KMS-11 (cell line): ENCODE measurements around the gene SFI1.

ENCODE experiments used
- H2AFZ ChIP-seq: fragments of 200-600 bp; sonication (generic); 2 replicates; pipeline ENCODE4 v1.6.1; 2016; ENCODE audit warnings: antibody characterized with exemption, mixed run types, low read depth
- H3K27ac ChIP-seq: fragments of 200-600 bp; sonication (generic); 2 replicates; pipeline ENCODE4 v1.6.1; 2016; ENCODE audit warnings: mild to moderate bottlenecking, mixed run types
- H3K27me3 ChIP-seq: fragments of 200-600 bp; sonication (generic); 2 replicates; pipeline ENCODE4 v1.6.1; 2017; ENCODE audit warnings: mild to moderate bottlenecking, low read depth, mixed run types, moderate library complexity; ENCODE audit not compliant: insufficient read depth
- H3K36me3 ChIP-seq: fragments of 200-600 bp; sonication (generic); 2 replicates; pipeline ENCODE4 v1.6.1; 2017; ENCODE audit warnings: mild to moderate bottlenecking, mixed run types; ENCODE audit not compliant: insufficient read depth
- H3K4me1 ChIP-seq: fragments of 200-600 bp; sonication (generic); 2 replicates; pipeline ENCODE4 v1.6.1; 2016; ENCODE audit warnings: mild to moderate bottlenecking, low read depth, mixed run types; ENCODE audit not compliant: poor library complexity, severe bottlenecking
- H3K4me2 ChIP-seq: fragments of 200-600 bp; sonication (generic); 2 replicates; pipeline ENCODE4 v1.7.0; 2016; ENCODE audit warnings: mild to moderate bottlenecking, mixed run types
- H3K4me3 ChIP-seq: fragments of 200-600 bp; sonication (generic); IDR thresholded peaks from 2 replicates; pipeline ENCODE4 v1.6.1; 2017; ENCODE audit warnings: low read depth, low read length, mixed read lengths; ENCODE audit not compliant: insufficient read depth
- H3K79me2 ChIP-seq: fragments of 200-600 bp; sonication (generic); 2 replicates; pipeline ENCODE4 v1.6.1; 2016; ENCODE audit warnings: low read depth, mixed run types; ENCODE audit not compliant: insufficient read depth
- H3K9ac ChIP-seq: fragments of 200-600 bp; sonication (generic); 2 replicates; pipeline ENCODE4 v1.6.1; 2016; ENCODE audit warnings: mild to moderate bottlenecking, mixed run types
- H4K20me1 ChIP-seq: fragments of 200-600 bp; sonication (generic); 2 replicates; pipeline ENCODE4 v1.6.1; 2016; ENCODE audit warnings: mild to moderate bottlenecking, mixed run types; ENCODE audit not compliant: insufficient read depth
- TF ChIP-seq, protein P1 (sequence below): fragments of 200-600 bp; sonication (generic); conservative IDR thresholded peaks from 2 replicates; pipeline ENCODE4 v1.6.1; 2017; ENCODE audit warnings: low read depth, mild to moderate bottlenecking, antibody characterized with exemption, low read length, moderate library complexity, mixed read lengths

SFI1 gene

DNA sequence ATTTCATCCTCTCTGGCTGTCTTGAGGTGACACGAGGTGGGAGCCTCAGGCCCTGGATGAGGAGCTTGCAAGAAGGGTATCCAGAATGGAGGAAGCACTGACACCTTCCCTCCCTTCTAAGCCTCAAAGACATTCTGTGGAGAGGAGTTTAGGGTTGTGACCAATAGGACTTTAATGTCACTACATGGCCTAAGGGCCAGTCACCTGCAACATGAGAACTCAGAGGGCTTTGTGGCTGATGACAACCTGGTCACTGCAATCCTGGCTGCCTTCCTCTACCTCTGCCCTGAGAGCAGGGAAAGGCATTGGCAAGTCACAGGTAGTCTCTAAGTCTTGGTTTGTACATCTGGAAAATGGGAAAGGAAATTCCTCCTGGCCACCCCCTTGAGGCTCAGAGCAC, 132.0 kb downstream of the SFI1 start:
- Histone ChIP-seq H3K4me1 (peaks cover 7% of the 10 kb centered on the region), H4K20me1 (no peaks in the 10 kb centered on the region), H3K9ac (no peak overlapping the region)

DNA sequence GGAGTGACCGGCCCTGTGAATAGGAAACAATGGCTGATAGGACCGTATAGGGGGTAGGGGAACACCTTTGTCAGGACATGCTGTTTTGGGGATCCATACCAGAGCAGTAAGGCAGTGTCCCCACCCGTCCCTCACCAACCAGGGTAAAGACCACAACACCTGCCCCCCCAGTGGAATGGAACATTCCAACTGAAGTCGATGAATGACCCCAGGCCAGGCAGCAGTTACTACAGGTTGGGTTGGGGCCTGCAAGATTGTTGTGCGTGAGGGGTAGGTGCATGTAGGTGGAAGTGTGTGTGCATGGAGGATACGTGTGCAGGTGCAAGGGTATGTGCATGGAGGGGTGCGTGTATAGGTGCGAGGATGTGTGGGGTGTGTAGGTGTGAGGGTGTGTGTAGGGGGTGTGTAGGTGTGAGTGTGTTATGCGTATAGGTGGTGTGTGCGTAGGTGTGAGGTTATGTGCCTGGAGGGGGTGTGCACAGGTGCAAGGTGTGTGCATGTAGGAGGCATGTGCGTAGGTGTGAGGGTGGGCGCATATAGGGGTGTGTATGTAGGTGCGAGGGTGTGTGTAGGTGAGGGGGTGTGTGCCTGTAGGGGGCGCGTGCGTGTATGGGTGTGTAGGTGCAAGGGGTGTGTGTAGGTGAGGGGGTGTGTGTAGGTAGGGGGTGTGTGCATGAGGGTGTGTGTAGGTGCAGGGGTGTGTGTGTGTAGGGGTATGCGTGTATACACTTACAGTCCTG, 132.8 kb downstream of the SFI1 start:
- peaks cover 13% of the 10 kb centered on the region for H3K4me1 ChIP-seq
- H3K4me3 ChIP-seq: no peak overlapping the region
- peak overlapping the region; percentile 52; the same call in 1 of the 2 replicates for H3K4me2 ChIP-seq
- H3K9ac ChIP-seq: no peak overlapping the region; the same call in 1 of the 2 replicates
- H3K27ac ChIP-seq: no peak overlapping the region
- H3K79me2 ChIP-seq: peaks cover 43% of the 10 kb centered on the region
- H3K27me3 ChIP-seq: no peaks in the 10 kb centered on the region
- no peak overlapping the region for H2AFZ ChIP-seq
- H4K20me1 ChIP-seq: no peaks in the 10 kb centered on the region
- no peaks in the 10 kb centered on the region for H3K36me3 ChIP-seq
- TF ChIP-seq, protein P1, sequence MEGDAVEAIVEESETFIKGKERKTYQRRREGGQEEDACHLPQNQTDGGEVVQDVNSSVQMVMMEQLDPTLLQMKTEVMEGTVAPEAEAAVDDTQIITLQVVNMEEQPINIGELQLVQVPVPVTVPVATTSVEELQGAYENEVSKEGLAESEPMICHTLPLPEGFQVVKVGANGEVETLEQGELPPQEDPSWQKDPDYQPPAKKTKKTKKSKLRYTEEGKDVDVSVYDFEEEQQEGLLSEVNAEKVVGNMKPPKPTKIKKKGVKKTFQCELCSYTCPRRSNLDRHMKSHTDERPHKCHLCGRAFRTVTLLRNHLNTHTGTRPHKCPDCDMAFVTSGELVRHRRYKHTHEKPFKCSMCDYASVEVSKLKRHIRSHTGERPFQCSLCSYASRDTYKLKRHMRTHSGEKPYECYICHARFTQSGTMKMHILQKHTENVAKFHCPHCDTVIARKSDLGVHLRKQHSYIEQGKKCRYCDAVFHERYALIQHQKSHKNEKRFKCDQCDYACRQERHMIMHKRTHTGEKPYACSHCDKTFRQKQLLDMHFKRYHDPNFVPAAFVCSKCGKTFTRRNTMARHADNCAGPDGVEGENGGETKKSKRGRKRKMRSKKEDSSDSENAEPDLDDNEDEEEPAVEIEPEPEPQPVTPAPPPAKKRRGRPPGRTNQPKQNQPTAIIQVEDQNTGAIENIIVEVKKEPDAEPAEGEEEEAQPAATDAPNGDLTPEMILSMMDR: no peak

More for the DNA sequence above, 132.0 kb downstream of the SFI1 start:
- Histone ChIP-seq H3K4me2 (no peak overlapping the region), H3K36me3 (no peaks in the 10 kb centered on the region), H2AFZ (no peak overlapping the region), H3K27ac (no peak overlapping the region), H3K79me2 (peaks cover 43% of the 10 kb centered on the region), H3K27me3 (no peaks in the 10 kb centered on the region), H3K4me3 (no peak overlapping the region)
- TF ChIP-seq, protein P1: no peak

DNA sequence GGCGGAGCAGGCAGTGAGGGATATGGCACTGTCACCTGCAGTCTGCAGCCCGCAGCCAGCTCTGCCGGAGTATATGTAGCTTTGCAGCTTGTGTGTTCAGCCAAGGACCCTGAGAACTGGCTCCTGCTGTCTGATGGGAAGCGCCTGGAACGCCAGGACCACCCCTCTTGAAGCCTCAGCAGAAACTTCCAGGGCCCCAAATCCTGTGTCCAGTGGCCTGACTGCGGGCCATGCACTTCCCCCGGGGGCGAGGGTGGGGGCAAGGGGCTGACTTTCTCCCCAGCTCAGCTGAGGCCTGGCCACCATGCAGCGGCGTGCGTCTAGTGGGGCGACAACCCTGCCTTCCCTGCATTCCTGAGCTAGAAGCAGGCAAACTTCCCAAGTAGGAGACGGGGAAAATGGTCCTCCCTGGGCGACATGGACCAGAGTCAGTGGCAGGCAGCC, 133.4 kb downstream of the SFI1 start:
- Histone ChIP-seq H3K9ac (peak overlapping the region; percentile 97), H3K27ac (peak overlapping the region; percentile 81), H3K4me1 (peaks cover 14% of the 10 kb centered on the region), H3K4me2 (peak overlapping the region; percentile 52), H3K36me3 (no peaks in the 10 kb centered on the region), H3K27me3 (no peaks in the 10 kb centered on the region), H3K79me2 (peaks cover 42% of the 10 kb centered on the region), H3K4me3 (no peak overlapping the region), H2AFZ (peak overlapping the region; percentile 76; the same call in 1 of the 2 replicates), H4K20me1 (no peaks in the 10 kb centered on the region)
- TF ChIP-seq, protein P1: no peak

DNA sequence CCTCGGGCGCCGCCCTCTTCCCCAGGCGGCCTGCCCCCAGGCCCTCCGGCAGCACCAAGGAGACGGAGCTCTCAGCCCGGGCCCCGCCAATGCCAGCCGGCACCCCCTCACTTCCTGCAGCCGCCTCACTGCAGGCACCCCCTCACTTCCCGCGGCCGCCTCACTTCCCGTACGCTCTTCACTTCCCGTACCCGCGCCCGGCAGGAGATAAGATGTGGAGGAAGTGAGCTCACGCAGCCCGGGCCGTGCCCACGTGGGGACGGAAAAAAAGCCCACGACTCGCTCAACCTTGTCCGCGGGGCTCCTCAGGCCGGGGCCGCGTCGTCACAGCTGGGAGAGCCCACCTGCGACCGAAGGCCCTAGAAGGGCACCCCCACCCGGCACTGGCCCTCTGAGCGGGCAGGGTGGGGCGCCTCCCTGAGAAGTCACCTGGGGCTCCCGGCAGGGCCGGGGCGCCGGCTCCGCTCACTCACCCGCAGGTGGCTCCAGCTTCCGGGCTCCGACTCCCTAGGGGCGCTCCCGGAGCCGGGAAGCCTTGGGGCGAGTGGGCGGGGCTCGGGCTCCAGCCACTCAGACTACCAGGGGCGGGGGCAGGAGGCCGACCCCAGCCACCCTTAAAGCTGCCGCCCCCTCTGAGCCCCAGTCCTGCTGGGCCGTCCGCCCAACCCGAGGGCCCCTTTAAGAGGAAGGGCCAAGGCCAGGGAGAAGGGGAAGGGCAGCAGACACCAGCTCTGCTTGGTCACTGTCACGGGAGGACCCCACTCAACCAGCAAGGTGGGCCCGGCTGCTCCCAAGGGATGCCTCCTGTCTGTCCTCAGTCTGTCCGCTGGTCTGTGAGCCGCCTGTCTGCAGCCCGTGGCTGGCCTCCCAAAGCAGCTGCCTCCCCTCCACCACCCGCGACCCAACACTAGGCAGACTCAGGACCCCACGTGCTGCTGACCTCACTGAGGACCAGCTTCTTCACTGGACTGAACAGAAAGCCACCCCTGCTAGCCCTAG, 134.3 kb downstream of the SFI1 start:
- no peaks in the 10 kb centered on the region for H3K27me3 ChIP-seq
- H3K79me2 ChIP-seq: peaks cover 37% of the 10 kb centered on the region
- peak overlapping the region; percentile 97 for H3K9ac ChIP-seq
- TF ChIP-seq, protein P1: no peak
- peak overlapping the region; percentile 52 for H3K4me2 ChIP-seq
- no peaks in the 10 kb centered on the region for H3K36me3 ChIP-seq
- peak overlapping the region; percentile 81 for H3K27ac ChIP-seq
- H2AFZ ChIP-seq: peak overlapping the region; percentile 76
- peaks cover 14% of the 10 kb centered on the region for H3K4me1 ChIP-seq
- H4K20me1 ChIP-seq: no peaks in the 10 kb centered on the region
- no peak overlapping the region for H3K4me3 ChIP-seq
